Uterus (tissue), 2 donors: ENCODE data around the gene SUPT6H.

ENCODE experiments used
- POLR2A ChIP-seq, 2 donors: fragments of 450-650 bp; IDR thresholded peaks; one replicate each; pipeline ENCODE4 v1.6.1; 2016; ENCODE audit warnings: antibody characterized with exemption in 2 of 2, mild to moderate bottlenecking in 1 of 2, moderate library complexity in 1 of 2
- TF ChIP-seq, protein P1 (sequence below), 4 experiments: fragments of 200-600 bp in 2 of 4; fragments of 450-650 bp in 2 of 4; sonication (generic) in 2 of 4; IDR thresholded peaks; one replicate each; pipeline ENCODE4 v1.5.1; 2016 to 2019; ENCODE audit warnings: antibody characterized with exemption in 4 of 4, mild to moderate bottlenecking in 2 of 4, moderate library complexity in 1 of 4

- TF ChIP-seq POLR2A (IDR thresholded peaks at IDR 0.05) = no peak
- TF ChIP-seq, protein P1, sequence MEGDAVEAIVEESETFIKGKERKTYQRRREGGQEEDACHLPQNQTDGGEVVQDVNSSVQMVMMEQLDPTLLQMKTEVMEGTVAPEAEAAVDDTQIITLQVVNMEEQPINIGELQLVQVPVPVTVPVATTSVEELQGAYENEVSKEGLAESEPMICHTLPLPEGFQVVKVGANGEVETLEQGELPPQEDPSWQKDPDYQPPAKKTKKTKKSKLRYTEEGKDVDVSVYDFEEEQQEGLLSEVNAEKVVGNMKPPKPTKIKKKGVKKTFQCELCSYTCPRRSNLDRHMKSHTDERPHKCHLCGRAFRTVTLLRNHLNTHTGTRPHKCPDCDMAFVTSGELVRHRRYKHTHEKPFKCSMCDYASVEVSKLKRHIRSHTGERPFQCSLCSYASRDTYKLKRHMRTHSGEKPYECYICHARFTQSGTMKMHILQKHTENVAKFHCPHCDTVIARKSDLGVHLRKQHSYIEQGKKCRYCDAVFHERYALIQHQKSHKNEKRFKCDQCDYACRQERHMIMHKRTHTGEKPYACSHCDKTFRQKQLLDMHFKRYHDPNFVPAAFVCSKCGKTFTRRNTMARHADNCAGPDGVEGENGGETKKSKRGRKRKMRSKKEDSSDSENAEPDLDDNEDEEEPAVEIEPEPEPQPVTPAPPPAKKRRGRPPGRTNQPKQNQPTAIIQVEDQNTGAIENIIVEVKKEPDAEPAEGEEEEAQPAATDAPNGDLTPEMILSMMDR (IDR thresholded peaks at IDR 0.05) = no peak
Observed at GRCh38 chr17:28675980-28676379, 14.0 kb downstream of the SUPT6H start.
